AML-193 (cell line): Measurements from ENCODE around the gene CLEC18C.
"Not testable (repeated sequence)": the region's sequence is repeated elsewhere in the genome, so short reads cannot be mapped to it uniquely, and the experiment has no call there.

Source experiments
- DNase-seq, 2 experiments: peaks; one replicate each; lab custom pipeline; 2025; lab: John Stamatoyannopoulos, UW

The CLEC18C gene

DNA sequence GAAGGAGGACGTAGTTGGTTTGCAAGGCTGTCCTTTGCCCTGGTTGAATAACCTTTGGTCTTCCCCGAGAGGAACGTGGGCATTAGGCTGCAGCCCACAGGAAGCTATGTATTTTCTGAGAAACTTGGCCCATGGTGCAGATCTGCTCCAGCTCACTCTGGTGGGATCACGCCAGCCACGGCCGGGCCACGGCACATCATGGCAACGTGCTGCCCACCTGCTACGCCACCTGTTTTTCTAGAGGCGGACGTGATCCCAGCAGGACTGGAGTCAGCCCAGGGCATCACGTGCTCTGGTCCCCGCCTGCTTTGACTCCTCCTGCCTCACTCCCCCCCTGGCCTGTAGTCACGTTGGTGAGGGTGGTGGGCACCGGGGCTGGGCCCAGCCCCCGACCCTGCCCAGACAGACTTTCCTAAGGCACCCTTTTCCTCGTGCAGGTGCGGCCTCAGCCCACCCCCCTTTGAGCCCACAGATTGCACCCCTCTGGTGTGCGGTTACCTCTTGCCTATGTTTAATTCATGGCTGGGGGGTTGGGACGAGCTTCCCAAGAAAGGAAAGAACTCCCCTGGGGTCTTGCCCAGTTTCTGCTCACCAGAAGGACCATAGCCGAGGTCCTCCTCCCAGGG lies at the start of gene CLEC18C:
Gene CLEC18C (plus strand): TSS at position 576 of the 626 bp plus-strand sequence. CDS start 492 bp downstream, outside the sequence.
- DNase-seq: not testable (repeated sequence)

DNA sequence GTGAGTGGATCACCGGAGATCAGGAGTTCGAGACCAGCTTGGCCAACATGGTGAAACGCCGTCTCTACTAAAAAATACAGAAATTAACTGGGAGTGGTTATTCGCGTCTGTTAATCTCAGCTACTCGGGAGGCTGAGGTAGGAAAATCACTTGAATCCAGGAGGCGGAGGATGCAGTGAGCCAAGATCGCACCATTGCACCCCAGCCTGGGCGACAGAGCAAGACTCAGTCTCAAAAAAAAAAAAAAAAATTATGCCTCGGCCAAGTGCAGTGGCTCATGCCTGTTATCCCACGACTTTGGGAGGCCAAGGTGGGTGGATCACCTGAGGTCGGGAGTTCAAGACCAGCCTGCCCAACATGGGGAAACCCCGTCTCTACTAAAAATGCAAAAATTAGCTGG lies 49.8 kb upstream of the CLEC18C start:
- not testable (repeated sequence) for DNase-seq

DNA sequence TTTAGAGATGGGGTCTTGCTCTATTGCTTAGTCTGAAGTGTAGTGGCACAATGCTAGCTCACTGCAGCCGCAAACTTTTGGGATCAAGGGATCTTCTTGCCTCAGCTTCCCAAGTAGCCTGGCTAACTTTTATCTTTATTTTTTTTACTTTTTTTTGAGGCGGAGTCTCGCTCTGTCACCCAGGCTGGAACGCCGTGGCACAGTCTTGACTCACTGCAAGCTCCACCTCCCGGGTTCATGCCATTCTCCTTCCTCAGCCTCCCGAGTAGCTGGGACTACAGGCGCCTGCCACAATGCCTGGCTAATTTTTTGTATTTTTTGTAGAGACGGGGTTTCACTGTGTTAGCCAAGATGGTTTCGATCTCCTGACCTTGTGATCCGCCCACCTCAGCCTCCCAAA lies 47.4 kb upstream of the CLEC18C start:
- not testable (repeated sequence) for DNase-seq

DNA sequence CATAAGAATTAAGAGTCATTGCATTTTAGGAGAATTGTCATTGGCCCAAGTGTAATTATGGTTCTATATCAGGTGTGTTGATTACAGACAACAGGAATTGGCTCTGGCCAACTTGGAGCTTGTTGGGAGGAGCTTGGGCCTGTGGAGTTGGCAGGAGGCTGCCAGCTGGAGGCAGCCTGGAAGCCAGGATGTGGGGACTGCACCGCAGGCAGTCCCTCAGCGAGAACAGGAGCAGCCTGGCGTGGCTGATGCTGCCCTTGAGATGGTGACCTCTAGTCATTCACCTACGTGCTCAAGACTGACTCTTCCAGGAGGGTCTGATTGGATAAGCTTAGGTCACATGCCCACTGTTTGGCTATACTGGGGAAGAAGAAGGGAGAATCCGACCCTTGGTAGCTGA lies 45.9 kb upstream of the CLEC18C start:
- DNase-seq: not testable (repeated sequence)

DNA sequence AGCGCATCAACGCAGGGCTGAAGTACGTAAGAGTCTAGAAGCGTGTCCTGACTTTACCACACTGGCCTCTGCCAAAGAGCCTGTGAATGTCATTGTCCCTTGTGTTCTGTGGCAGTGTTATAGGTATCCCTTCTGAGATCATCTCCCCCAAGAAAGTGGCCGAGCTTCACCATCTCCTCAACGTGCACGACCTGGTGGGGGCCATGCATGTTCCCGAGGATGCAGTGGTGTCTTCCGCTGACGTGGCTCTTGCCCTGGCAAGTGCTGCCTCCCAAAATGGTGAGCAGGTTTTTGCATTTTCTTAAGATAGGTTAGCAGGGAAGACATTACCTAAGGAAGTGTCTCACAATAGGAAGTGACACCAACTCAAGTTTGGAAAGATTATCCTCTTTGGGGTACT lies 44.7 kb upstream of the CLEC18C start:
- not testable (repeated sequence) for DNase-seq

DNA sequence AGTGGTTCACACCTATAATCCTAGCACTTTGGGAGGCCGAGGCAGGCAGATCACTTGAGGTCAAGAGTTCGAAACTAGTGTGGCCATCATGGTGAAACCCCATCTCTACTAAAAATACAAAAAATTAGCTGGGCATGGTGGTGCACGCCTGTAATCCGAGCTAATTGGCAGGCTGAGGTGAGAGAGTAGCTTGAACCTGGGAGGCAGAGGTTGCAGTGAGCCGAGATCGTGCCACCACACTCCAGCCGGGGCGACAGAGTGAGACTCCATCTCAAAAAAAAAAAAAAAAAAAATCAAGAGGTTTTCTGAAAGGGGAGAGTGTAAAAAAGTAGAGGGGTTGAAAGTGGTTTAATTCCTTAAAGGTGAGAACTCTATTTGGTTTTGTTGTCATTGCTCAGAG lies 37.8 kb upstream of the CLEC18C start:
- DNase-seq: not testable (repeated sequence)

DNA sequence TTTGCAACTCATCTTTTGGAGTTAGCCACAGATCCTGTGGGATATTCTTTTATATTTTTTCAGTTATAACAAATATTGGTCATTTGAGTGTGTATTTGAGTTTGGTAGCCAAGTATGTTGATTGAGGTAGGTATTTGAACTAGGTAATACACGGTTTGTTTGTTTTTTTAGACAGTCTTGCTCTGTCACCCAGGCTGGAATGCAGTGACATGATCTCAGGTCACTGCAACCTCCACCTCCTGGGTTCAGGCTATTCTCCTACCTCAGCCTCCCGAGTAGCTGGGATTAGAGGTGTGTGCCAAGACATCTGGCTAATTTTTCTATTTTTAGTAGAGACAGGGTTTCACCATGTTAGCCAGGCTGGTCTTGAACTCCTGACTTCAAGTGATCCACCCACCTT lies 37.0 kb upstream of the CLEC18C start:
- DNase-seq: not testable (repeated sequence)

DNA sequence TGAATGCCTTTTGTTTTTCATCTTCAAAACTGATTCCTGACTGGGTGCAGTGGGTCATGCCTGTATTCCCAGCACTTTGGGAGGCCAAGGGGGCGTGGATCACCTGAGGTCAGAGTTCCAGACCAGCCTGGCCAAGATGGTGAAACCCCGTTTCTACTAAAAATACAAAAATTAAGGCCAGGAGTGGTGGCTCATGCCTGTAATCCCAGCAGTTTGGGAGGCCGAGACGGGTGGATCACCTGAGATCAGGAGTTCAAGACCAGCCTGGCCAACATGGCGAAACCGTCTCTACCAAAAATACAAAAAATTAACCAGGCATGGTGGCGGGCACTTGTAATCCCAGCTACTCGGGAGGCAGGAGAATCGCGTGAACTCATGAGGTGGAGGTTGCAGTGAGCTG lies 30.8 kb upstream of the CLEC18C start:
- DNase-seq: not testable (repeated sequence)

DNA sequence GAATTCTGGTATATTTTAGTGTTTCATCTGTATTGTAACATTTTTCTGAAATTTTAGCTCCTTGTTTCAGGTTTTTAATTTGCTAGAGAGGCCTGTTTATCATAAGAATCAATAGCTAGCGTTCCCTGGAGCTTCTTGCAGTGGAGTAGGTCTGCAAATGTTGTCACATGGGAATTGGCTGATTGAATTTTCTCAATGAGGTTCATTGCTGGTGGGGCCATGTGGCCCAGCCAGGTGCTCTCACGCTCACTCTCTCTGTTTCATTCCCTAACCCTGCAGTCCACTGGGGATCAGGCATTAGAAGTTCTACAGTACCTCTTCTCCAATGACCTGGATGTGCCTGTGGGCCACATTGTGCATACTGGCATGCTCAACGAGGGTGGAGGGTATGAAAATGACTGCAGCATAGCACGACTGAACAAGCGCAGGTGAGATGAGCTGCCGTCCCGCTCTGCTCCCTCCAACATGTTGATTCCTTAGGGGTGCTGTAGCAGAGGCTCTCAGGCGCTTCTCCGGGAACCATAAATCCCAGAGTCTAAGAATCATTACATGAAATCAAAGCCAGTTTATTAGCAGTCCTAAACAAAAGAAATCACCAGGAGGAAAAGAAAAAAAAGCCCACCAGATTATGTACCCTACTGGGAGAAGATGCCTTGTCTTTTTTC lies 30.2 kb upstream of the CLEC18C start:
- DNase-seq: not testable (repeated sequence)

DNA sequence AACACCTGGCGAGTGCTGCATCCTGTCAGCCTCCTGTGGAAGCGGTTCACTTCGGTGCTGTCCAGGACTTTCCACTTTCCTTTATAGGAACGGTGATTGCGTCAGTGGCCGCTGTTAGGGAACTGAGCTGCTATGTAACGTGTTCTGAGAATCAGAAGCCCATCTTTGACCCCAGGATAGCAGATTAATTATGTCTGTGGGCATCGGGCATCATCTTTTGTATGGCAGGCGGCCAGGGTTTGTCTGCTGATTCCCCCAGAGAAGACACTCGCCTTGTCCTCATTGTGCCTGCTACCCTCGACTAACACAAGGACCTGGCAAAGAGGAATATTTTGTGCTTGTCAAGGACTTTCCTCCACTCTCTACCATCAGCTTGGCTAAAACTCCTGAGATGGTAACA lies 25.7 kb upstream of the CLEC18C start:
- not testable (repeated sequence) for DNase-seq

DNA sequence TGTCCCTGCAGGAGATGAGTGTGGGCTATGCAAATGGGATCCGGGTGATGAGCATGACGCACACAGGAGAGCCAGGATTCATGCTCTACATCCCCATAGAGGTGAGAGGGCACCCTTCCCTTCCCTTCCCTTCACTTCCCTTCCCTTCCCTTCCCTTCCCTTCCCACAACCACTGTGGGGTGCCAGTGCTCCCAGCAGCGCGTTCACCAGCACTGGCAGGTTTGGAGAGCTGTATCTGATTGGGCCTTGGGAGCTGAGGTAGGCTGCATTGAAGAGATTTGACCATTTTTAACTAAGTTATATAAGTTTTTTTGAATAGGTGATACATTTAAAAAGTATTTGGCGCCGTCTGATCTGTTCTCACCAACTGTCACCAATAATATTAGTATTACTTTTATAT lies 25.1 kb upstream of the CLEC18C start:
- DNase-seq: not testable (repeated sequence)

DNA sequence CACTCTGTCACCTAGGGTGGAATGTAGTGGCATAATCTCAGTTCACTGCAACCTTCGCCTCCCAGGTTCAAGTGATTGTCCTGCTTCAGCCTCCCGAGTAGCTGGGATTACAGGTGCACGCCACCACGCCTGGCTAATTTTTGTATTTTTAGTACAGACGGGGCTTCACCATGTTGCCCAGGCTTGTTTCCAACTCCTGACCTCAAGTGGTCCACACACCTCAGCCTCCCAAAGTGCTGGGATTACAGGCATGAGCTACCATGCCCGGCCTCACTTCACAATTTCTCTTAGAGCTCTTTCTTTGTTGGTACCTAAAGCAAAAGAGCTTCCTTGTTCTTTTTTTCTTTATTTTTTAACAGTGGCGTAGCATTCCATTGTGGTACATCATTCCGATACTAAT lies 24.3 kb upstream of the CLEC18C start:
- DNase-seq: not testable (repeated sequence)

DNA sequence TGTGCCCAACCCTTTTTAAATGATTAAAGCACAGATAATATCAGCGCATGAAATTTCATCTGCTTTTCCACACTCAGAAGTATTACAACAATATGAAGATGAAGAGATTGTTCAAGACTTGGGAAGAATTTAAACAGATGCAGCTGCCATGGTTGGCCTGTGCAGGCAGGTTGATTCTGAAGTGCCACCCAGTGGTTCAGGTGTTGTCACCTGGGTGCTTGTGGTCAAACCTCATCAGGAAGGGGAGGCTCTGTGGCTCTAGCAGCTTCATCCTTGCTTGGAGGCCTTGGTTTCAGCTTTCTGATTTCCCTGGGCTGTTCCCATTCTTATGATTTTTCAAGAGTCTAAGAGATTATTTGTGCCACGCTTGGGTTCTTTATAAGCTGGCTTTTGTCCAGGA lies 22.2 kb upstream of the CLEC18C start:
- no peak for DNase-seq

DNA sequence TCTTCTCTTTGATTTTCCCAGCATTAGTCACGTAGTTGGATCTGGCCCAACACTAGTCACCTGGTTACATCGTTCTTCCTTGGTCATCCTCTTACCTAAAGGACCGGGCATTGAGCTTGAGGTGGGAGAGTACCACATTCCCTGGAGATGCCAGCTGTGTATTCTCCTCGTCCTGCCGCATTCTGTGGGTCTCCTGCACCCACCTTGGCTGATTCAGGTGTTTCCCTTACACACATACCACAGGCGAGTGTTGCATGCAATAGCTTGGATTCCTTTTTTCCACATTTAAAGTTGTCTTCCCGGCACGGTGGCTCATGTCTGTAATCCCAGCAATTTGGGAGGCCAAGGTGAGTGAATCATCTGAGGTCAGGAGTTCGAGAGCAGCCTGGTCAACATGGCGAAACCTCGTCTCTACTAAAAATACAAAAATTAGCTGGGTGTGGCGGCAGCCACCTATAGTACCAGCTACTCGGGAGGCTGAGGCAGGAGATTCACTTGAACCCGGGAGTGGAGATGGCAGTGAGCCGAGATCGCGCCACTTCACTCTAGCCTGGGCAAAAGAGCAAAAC lies 21.6 kb upstream of the CLEC18C start:
- DNase-seq: no peak

DNA sequence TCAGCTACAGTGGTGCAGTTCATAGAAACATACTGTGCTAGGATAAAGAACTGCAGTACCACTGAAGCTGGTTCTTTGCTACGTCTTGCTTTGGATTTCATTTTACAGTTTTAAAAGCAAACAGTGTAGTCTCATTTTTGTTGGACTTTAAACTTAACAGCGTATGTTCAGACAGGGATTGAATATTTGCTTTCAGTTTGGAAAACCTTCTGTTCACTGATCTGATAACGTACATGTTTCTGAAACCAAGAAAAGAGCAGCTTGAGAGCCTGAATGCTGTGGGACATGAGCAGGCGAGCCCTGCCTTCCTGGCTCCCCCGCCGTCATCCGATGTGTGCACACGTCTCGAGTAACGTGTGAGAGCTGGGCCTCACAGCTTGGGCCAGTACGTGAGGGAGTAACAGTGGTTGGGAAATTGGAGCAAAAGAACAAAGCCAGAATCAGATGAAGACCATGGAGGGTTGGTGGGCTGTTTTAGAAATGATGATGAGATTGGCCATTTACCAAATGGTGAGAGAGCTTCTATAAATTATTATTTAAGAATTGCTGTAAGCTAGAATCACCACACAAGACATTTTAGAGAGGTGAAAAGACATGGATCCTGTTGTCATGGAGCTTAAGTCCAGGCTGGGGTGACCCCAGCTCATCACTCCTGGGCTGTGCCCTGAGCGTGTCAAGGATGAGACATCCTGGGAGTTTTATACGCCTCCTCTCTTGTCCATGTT lies 20.8 kb upstream of the CLEC18C start:
- no peak for DNase-seq

DNA sequence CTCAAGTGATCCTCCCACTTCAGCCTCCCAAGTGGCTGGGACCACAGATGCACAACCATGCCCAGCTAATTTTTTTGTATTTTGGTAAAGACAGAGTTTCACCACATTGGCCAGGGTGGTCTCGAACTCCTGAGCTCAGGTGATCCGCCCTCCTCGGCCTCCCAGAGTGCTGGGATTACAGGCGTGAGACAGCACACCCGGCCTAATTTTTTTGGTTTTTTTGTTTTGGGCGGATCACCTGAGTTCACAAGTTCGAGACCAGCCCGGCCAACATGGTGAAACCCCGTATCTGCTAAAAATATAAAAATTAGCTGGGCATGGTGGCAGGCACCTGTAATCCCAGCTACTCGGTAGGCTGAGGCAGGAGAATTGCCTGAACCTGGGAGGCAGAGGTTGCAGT lies 18.9 kb upstream of the CLEC18C start:
- not testable (repeated sequence) for DNase-seq

DNA sequence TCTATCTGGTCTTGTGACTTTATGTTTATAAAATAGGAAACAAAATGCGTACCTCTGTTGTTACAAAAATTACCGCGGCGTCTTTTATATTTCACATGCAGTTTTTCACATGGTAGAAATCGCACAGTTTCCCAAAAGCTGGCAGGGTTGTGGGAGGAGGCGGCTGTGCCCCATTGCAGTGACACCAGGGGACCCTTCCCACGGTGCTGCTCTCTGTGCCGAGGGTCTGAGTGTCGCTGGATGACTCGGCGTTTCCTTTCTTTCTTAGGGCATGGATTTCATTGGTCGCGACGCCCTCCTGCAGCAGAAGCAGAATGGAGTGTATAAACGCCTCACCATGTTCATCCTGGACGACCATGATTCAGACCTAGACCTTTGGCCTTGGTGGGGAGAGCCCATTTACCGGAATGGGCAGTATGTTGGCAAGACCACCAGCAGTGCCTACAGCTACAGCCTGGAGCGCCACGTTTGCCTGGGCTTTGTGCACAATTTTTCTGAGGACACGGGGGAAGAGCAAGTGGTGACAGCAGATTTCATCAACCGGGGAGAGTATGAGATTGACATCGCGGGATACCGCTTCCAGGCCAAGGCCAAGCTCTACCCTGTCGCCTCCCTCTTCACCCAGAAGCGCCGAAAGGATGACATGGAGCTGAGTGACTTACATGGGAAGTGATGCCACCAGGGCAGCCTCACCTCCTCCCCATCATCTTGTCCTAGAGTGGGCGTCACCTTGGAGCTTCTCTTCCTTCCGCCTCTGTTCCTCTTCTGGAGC lies 17.2 kb upstream of the CLEC18C start:
- DNase-seq: no peak

DNA sequence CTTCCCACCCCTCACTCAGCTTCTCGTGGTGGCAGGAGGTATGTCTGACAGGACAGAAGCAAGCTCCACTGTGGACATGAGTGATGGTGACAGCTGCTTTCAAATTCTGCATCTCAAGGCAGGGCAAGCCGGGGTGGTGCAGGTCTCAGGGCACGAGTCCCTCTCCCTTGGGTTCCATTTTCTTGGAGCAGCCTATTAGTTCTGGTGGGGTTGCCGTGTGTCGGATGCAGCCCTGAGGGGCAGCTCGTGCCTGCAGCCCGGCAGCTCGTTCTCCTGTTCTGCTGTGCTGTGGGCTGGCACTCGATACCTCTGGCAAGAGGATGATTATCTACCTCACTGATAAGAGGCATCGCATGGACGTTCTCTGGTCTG lies 16.5 kb upstream of the CLEC18C start:
- no peak for DNase-seq

DNA sequence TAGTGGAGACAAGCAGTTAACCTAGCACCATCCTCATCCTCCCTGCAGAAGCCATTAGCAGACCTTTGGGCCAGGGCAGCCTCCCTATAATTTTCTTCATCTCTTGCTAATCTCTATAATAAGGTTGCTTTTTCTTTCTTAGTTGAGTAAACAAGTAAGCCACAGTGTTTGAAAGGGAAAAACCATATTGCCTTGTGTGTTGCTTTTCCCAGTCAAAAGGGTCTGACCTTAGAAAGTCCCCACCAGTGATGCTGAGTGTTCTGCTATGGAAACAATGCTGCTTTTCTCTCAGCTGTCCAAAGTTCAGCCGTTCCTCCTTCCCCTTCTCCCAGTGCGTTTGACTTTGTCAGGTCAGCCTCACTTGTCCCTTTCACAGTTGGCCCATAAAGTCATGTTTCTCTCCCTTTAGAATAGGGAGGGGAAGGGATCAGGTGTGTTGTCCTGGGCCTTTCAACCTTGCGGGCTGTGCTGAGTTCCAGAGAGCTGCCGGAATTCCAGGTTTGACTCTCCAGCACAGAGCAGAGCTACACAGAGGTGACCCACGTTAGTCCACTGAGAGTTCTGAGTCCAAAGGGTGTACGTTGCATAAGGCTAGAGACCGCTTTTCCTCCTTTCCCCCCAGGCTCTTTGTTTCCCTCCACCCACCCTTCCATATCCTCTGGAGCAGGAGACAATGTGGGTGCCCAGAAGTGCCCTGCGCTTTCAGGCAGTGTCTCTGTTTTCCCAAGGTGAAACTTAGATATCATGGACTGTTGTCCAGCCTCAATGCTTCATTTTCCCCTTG lies 15.9 kb upstream of the CLEC18C start:
- DNase-seq: no peak

DNA sequence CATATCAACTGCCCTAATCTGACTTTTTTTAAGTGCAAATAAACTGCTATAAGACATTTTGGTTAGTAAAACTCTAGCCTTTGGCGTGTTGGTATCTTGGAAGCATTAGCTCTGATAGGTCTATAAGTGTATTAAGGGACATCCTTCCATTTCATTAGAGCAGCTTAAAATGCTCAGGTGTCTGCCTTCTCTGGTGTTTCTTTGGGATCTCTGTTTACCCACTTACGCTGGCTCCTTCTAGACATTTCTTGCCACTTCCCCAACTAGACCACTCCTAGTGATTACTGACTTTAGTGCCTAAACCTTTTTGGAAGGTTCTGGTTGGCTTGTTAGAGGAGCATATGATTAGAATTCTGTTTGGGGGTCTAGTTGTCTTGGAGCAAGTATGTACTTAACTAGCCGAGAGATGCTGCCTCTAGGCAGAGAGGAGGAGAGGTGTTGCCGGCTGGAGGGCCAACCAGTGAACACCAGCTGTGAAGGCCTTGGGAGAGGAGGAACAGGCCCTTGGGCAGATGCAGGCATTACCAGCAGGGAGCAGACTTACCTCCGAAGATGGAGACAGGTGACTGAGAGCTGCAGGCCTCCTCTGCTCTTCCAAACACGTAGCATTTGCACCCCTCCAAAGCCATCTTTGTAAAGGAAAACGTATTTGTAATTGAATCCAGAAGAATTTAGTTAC lies 15.2 kb upstream of the CLEC18C start:
- no peak for DNase-seq
